K562 (cell line): ENCODE data around the gene HEPACAM2. TPM values are rescaled to one million over a fixed set of nuclear protein-coding genes. Genes with fewer than 3 reads are reported as not detected.

Experiments
- BCL6 ChIP-seq: fragments of 250-450 bp; sonication (Bioruptor Pico); IDR thresholded peaks from 2 replicates; pipeline ENCODE4 v1.4.0; 2020
- BHLHE40 ChIP-seq: IDR thresholded peaks from 2 replicates; pipeline ENCODE4 v1.6.1; 2011; ENCODE audit warnings: low read length, improper control_type of control experiment
- BRD4 ChIP-seq: fragments of 200-600 bp; sonication (generic); IDR thresholded peaks from 2 replicates; pipeline ENCODE4 v1.6.1; 2017; ENCODE audit warnings: inconsistent platforms
- CEBPB ChIP-seq: fragments of 450-650 bp; IDR thresholded peaks from 2 replicates; pipeline ENCODE4 v1.6.1; 2016; ENCODE audit warnings: missing genetic modification characterization, missing compliant biosample characterization
- FOXK1 ChIP-seq: sonication (generic); formaldehyde crosslinking; IDR thresholded peaks from 2 replicates; pipeline ENCODE4 v1.8.0; 2022; ENCODE audit warnings: missing genetic modification reagents, mild to moderate bottlenecking, borderline replicate concordance
- FOXK2 ChIP-seq, 2 experiments: fragments of 450-650 bp; IDR thresholded peaks in 1 of 2; conservative IDR thresholded peaks in 1 of 2; 2 replicates each; pipeline ENCODE4 v1.6.1; 2016; ENCODE audit warnings: low read depth in 2 of 2, mild to moderate bottlenecking in 1 of 2
- FUS ChIP-seq: fragments of 200-400 bp; formaldehyde crosslinking; optimal IDR thresholded peaks from 2 replicates; pipeline ENCODE3; 2017; ENCODE audit warnings: low read depth, low read length
- JUNB ChIP-seq: fragments of 450-650 bp; formaldehyde crosslinking; conservative IDR thresholded peaks from 2 replicates; pipeline ENCODE4 v1.4.0; 2020; ENCODE audit warnings: mild to moderate bottlenecking
- KAT8 ChIP-seq: fragments of 450-650 bp; IDR thresholded peaks from 2 replicates; pipeline ENCODE4 v1.6.1; 2016; ENCODE audit warnings: low read depth, mild to moderate bottlenecking
- MECOM ChIP-seq: fragments of 250-450 bp; sonication (Bioruptor Pico); IDR thresholded peaks from 2 replicates; pipeline ENCODE4 v1.8.0; 2022; ENCODE audit warnings: inconsistent platforms
- NR4A1 ChIP-seq, 2 experiments: fragments of 250-450 bp in 1 of 2; fragments of 450-650 bp in 1 of 2; sonication (Bioruptor Pico) in 1 of 2; IDR thresholded peaks; 2 replicates each; pipeline versions ENCODE4 v1.4.0 to v1.6.1; 2016 to 2020; ENCODE audit warnings: mild to moderate bottlenecking in 2 of 2, missing compliant biosample characterization in 1 of 2, missing genetic modification characterization in 1 of 2, moderate library complexity in 1 of 2
- POLR2H ChIP-seq: IDR thresholded peaks from 2 replicates; pipeline ENCODE4 v1.6.1; 2016; ENCODE audit warnings: missing genetic modification characterization, low read depth, mild to moderate bottlenecking, control low read depth, missing compliant biosample characterization, moderate library complexity
- PTBP1 ChIP-seq: fragments of 200-400 bp; formaldehyde crosslinking; IDR thresholded peaks from 2 replicates; pipeline ENCODE4 v1.6.1; 2017; ENCODE audit warnings: low read depth, low read length
- RCOR1 ChIP-seq, 2 experiments: IDR thresholded peaks; 2 replicates each; pipeline ENCODE4 v1.6.1; 2012; ENCODE audit warnings: low read depth in 2 of 2, low read length in 2 of 2, borderline replicate concordance in 1 of 2, improper control_type of control experiment in 1 of 2
- SIN3A ChIP-seq, 2 experiments: fragments of 150-350 bp in 1 of 2; IDR thresholded peaks; 2 replicates each; pipeline ENCODE4 v1.6.1; 2011 to 2016; ENCODE audit warnings: borderline replicate concordance in 2 of 2, low read depth in 2 of 2, low read length in 2 of 2, mild to moderate bottlenecking in 2 of 2, moderate library complexity in 2 of 2; ENCODE audit not compliant: control insufficient read depth in 1 of 2
- SIX5 ChIP-seq, 2 experiments: IDR thresholded peaks; 2 replicates each; pipeline ENCODE4 v1.6.1; 2011; ENCODE audit warnings: low read length in 2 of 2, borderline replicate concordance in 1 of 2, low read depth in 1 of 2, mild to moderate bottlenecking in 1 of 2, moderate library complexity in 1 of 2; ENCODE audit not compliant: insufficient read depth in 1 of 2
- SMARCA5 ChIP-seq: fragments of 450-650 bp; IDR thresholded peaks from 2 replicates; pipeline ENCODE4 v1.6.1; 2016
- SMC3 ChIP-seq: conservative IDR thresholded peaks from 2 replicates; pipeline ENCODE4 v1.6.1; 2011; ENCODE audit warnings: low read depth, low read length, improper control_type of control experiment; ENCODE audit not compliant: insufficient read depth
- TEAD1 ChIP-seq, 2 experiments: fragments of 450-650 bp in 1 of 2; sonication (generic) in 1 of 2; formaldehyde crosslinking; IDR thresholded peaks; 2 replicates each; pipeline versions ENCODE4 v1.4.0 to v1.8.0; 2020 to 2022; ENCODE audit warnings: mild to moderate bottlenecking in 2 of 2, missing genetic modification reagents in 1 of 2
- ZFP1 ChIP-seq: fragments of 450-650 bp; formaldehyde crosslinking; IDR thresholded peaks from 2 replicates; pipeline ENCODE4 v1.4.0; 2020; ENCODE audit warnings: mild to moderate bottlenecking, mixed read lengths
- ZNF431 ChIP-seq: sonication (generic); formaldehyde crosslinking; IDR thresholded peaks from 2 replicates; pipeline ENCODE4 v1.8.0; 2022; ENCODE audit warnings: mild to moderate bottlenecking, missing genetic modification reagents
- ZSCAN32 ChIP-seq: fragments of 450-650 bp; formaldehyde crosslinking; IDR thresholded peaks from 2 replicates; pipeline ENCODE4 v1.4.0; 2020; ENCODE audit warnings: mild to moderate bottlenecking, moderate library complexity
- polyA plus RNA-seq, 8 experiments: library from polyadenylated mRNA; depleted of rRNA in 4 of 8; stranded (reverse) in 5 of 8; unstranded in 3 of 8; fragments of >200 nt; fragmentation: Nextera tagmentation in 2 of 8; fragmentation: Illumina TruSeq in 1 of 8; extraction: Ambion mirVana in 2 of 8; extraction: Trizol in 1 of 8; gene quantifications; 2 replicates each; pipeline versions ENCODE4 v1.2.1 to v1.2.3, GENCODE V29; 2011 to 2014; ENCODE audit warnings: inconsistent platforms in 1 of 8, missing spikeins in 1 of 8
- total RNA-seq, 7 experiments: library from RNA; depleted of rRNA in 6 of 7; stranded (reverse); fragments of >200 nt in 6 of 7; fragmentation: Illumina TruSeq in 2 of 7; extraction: Trizol in 2 of 7; gene quantifications; 2 replicates each; pipeline versions ENCODE4 v1.2.1 to v1.2.3, GENCODE V29; 2011 to 2021; ENCODE audit warnings: low replicate concordance in 1 of 7
- TF ChIP-seq, protein P1 (sequence below): sonication (generic); formaldehyde crosslinking; IDR thresholded peaks from 2 replicates; pipeline ENCODE4 v1.8.0; 2022; ENCODE audit warnings: mild to moderate bottlenecking, missing genetic modification reagents
- TF ChIP-seq, protein P2 (sequence below): IDR thresholded peaks from 2 replicates; pipeline ENCODE4 v1.6.1; 2011; ENCODE audit not compliant: insufficient read length; ENCODE audit errors: extremely low read depth
- TF ChIP-seq, protein P3 (sequence below): sonication (generic); formaldehyde crosslinking; IDR thresholded peaks from 2 replicates; pipeline ENCODE4 v1.8.0; 2023; ENCODE audit warnings: mild to moderate bottlenecking, missing genetic modification reagents

HEPACAM2 gene
- total and polyA plus RNA-seq, 9 of the 15 experiments (the other 6 are each of a cell fraction or from before 2014, with no cell fraction given), result 2.0 to 6.5 (median 3.9) TPM

DNA sequence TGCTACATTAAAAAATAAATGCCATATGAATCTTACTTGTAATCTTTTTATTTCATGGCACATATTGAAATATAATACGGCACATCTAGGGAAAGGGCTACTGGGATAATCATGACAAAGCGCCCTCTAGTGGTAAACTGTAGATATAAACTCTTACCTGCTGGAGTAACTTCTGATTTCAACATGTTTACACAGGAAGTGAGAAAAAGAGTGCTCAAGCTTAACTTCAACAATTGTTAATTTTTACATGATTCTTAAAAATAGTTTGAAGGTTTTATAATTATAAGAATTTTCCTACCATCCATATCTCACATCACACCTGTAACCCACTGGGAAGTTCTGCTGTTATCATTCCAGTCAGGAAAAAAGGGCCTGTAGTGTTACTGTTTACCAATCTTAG, 2.0 kb upstream of the HEPACAM2 start (continued):
- TF ChIP-seq, protein P1, sequence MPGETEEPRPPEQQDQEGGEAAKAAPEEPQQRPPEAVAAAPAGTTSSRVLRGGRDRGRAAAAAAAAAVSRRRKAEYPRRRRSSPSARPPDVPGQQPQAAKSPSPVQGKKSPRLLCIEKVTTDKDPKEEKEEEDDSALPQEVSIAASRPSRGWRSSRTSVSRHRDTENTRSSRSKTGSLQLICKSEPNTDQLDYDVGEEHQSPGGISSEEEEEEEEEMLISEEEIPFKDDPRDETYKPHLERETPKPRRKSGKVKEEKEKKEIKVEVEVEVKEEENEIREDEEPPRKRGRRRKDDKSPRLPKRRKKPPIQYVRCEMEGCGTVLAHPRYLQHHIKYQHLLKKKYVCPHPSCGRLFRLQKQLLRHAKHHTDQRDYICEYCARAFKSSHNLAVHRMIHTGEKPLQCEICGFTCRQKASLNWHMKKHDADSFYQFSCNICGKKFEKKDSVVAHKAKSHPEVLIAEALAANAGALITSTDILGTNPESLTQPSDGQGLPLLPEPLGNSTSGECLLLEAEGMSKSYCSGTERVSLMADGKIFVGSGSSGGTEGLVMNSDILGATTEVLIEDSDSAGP (CRISPR knock-in tag), result no peak
- TF ChIP-seq JUNB (CRISPR knock-in tag) (no peak), TEAD1 (CRISPR knock-in tag; IDR thresholded peaks at IDR 0.05) (no peak), SIX5 (IDR thresholded peaks at IDR 0.05; ENCODE audit: borderline replicate concordance in 1 of 2, insufficient read depth in 1 of 2, low read depth in 1 of 2, low read length in 2 of 2) (no peak), ZFP1 (CRISPR knock-in tag) (no peak), FOXK2 (conservative IDR thresholded peaks at IDR 0.05 in 1 of 2, IDR thresholded peaks at IDR 0.05 in 1 of 2; ENCODE audit: low read depth in 2 of 2) (peak; percentile 48 to 70; a peak in 2 of 4 replicates), BCL6 (CRISPR knock-in tag) (no peak), MECOM (CRISPR knock-in tag) (no peak), RCOR1 (IDR thresholded peaks at IDR 0.05; ENCODE audit: borderline replicate concordance in 1 of 2, low read depth in 2 of 2, low read length in 2 of 2) (no peak), FOXK1 (CRISPR knock-in tag) (no peak), BRD4 (no peak), PTBP1 (no peak), CEBPB (tag) (peak; percentile 47; the same call in 1 of the 2 replicates), ZNF431 (CRISPR knock-in tag) (no peak), KAT8 (no peak), SMC3 (peak; percentile 39), NR4A1 (CRISPR knock-in tag; IDR thresholded peaks at IDR 0.05) (no peak), NR4A1 (tag; IDR thresholded peaks at IDR 0.05) (no peak), FUS (no peak), SIN3A (IDR thresholded peaks at IDR 0.05; ENCODE audit: borderline replicate concordance in 2 of 2, control insufficient read depth in 1 of 2, low read depth in 2 of 2, low read length in 2 of 2) (no peak), SMARCA5 (no peak), ZSCAN32 (CRISPR knock-in tag) (no peak), POLR2H (0 out of 2 replicates have a peak, but pooled peaks have one; percentile 30), BHLHE40 (no peak)
- TF ChIP-seq, protein P2, sequence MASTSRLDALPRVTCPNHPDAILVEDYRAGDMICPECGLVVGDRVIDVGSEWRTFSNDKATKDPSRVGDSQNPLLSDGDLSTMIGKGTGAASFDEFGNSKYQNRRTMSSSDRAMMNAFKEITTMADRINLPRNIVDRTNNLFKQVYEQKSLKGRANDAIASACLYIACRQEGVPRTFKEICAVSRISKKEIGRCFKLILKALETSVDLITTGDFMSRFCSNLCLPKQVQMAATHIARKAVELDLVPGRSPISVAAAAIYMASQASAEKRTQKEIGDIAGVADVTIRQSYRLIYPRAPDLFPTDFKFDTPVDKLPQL, result no peak
- TF ChIP-seq, protein P3, sequence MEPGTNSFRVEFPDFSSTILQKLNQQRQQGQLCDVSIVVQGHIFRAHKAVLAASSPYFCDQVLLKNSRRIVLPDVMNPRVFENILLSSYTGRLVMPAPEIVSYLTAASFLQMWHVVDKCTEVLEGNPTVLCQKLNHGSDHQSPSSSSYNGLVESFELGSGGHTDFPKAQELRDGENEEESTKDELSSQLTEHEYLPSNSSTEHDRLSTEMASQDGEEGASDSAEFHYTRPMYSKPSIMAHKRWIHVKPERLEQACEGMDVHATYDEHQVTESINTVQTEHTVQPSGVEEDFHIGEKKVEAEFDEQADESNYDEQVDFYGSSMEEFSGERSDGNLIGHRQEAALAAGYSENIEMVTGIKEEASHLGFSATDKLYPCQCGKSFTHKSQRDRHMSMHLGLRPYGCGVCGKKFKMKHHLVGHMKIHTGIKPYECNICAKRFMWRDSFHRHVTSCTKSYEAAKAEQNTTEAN (CRISPR knock-in tag), result no peak
